ENCODE results near the gene BPI. TPM values are rescaled to one million over a fixed set of nuclear protein-coding genes. Genes with fewer than 3 reads are reported as not detected.

BPI gene
- total RNA-seq, 1 donor from 2014 or later, result not detected

- Histone ChIP-seq H3K36me3 (no peaks in the 10 kb centered on the region), H3K4me3 (no peak overlapping the region), H3K9me3 (ENCODE audit: low read depth) (no peaks in the 10 kb centered on the region), H3K79me2 (ENCODE audit: low read depth) (no peaks in the 10 kb centered on the region), H3K9ac (no peak overlapping the region), H3K4me1 (peaks cover 15% of the 10 kb centered on the region), H3K27ac (no peak overlapping the region), H2AFZ (replicated peaks) (no peak overlapping the region), H3K4me2 (no peak overlapping the region), H4K20me1 (ENCODE audit: low read depth) (no peaks in the 10 kb centered on the region), H3K27me3 (no peaks in the 10 kb centered on the region), H3F3A (ENCODE audit: low read depth) (peaks cover 6% of the 10 kb centered on the region)
- H3K27ac Mint-ChIP-seq, result no peak overlapping the region
- no peaks in the 10 kb centered on the region for H3K36me3 Mint-ChIP-seq
- H3K27me3 Mint-ChIP-seq (ENCODE audit: insufficient read depth, low read depth), result peaks cover 6% of the 10 kb centered on the region
- H3K4me1 Mint-ChIP-seq, result peaks cover 42% of the 10 kb centered on the region
- H3K9me3 Mint-ChIP-seq, result no peaks in the 10 kb centered on the region
- no peak for TF ChIP-seq EZH2 (IDR thresholded peaks at IDR 0.05)
- no peak for TF ChIP-seq EZH2phosphoT487 (IDR thresholded peaks at IDR 0.05)
- TF ChIP-seq CTCF (IDR thresholded peaks at IDR 0.05), result no peak
- DNase-seq (ENCODE audit: low spot score), result no peak
- no peak overlapping the region for H3K4me3 Mint-ChIP-seq
Measured at GRCh38 chr20:38306379-38306778, 2.4 kb downstream of the BPI start.

- no peak for TF ChIP-seq EZH2phosphoT487 (IDR thresholded peaks at IDR 0.05)
- no peak for TF ChIP-seq EZH2 (IDR thresholded peaks at IDR 0.05)
- no peak for TF ChIP-seq CTCF (IDR thresholded peaks at IDR 0.05)
- H3K9me3 Mint-ChIP-seq, result no peaks in the 10 kb centered on the region
- peaks cover 6% of the 10 kb centered on the region for H3F3A ChIP-seq (ENCODE audit: low read depth)
- no peak overlapping the region for H3K4me3 Mint-ChIP-seq
- peaks cover 35% of the 10 kb centered on the region for H3K4me1 Mint-ChIP-seq
- H3K36me3 ChIP-seq, result no peaks in the 10 kb centered on the region
- no peaks in the 10 kb centered on the region for H3K9me3 ChIP-seq (ENCODE audit: low read depth)
- peak overlapping the region; percentile 95 for H3K27ac Mint-ChIP-seq
- no peaks in the 10 kb centered on the region for H4K20me1 ChIP-seq (ENCODE audit: low read depth)
- H3K9ac ChIP-seq, result no peak overlapping the region
- no peaks in the 10 kb centered on the region for H3K79me2 ChIP-seq (ENCODE audit: low read depth)
- H3K27me3 ChIP-seq, result no peaks in the 10 kb centered on the region
- peaks cover 6% of the 10 kb centered on the region for H3K27me3 Mint-ChIP-seq (ENCODE audit: insufficient read depth, low read depth)
- no peak overlapping the region for H3K4me2 ChIP-seq
- H3K27ac ChIP-seq, result no peak overlapping the region
- peak; percentile 23 for DNase-seq (ENCODE audit: low spot score)
- peaks cover 14% of the 10 kb centered on the region for H3K4me1 ChIP-seq
- no peak overlapping the region for H3K4me3 ChIP-seq
- peak overlapping the region; percentile 73 for H2AFZ ChIP-seq (replicated peaks)
- peaks cover 1% of the 10 kb centered on the region for H3K36me3 Mint-ChIP-seq
Measured at GRCh38 chr20:38307371-38308046, 3.6 kb downstream of the BPI start.

DNA sequence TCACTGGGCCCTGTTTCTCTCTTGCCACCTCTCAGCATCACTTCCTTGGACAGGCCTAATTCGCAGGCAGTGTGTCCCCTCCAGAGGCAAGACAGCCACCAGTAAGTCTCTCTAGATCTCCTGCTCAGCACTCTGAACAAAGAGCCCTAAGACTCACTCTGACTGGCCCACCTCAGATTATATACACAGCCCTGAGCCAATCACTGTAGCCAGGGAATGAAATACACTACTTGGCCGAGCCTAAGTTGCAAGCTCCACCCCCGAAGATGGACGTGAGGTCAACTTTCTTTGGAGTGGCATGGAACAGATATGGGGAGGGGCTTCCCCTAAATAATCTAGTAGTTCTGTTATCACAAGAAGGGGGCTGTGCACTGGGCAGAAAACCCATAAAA lies 4.1 kb downstream of the BPI start:
- H3K4me2 ChIP-seq, result no peak overlapping the region
- no peak overlapping the region for H3K27ac ChIP-seq
- TF ChIP-seq EZH2phosphoT487 (IDR thresholded peaks at IDR 0.05), result no peak
- TF ChIP-seq EZH2 (IDR thresholded peaks at IDR 0.05), result no peak
- TF ChIP-seq CTCF (IDR thresholded peaks at IDR 0.05), result no peak
- peaks cover 6% of the 10 kb centered on the region for H3F3A ChIP-seq (ENCODE audit: low read depth)
- no peaks in the 10 kb centered on the region for H4K20me1 ChIP-seq (ENCODE audit: low read depth)
- H3K9me3 Mint-ChIP-seq, result no peaks in the 10 kb centered on the region
- no peak overlapping the region for H3K4me3 Mint-ChIP-seq
- peaks cover 6% of the 10 kb centered on the region for H3K27me3 Mint-ChIP-seq (ENCODE audit: insufficient read depth, low read depth)
- H3K36me3 ChIP-seq, result no peaks in the 10 kb centered on the region
- no peaks in the 10 kb centered on the region for H3K9me3 ChIP-seq (ENCODE audit: low read depth)
- no peak overlapping the region for H3K4me3 ChIP-seq
- H3K4me1 Mint-ChIP-seq, result peaks cover 30% of the 10 kb centered on the region
- no peaks in the 10 kb centered on the region for H3K79me2 ChIP-seq (ENCODE audit: low read depth)
- peaks cover 9% of the 10 kb centered on the region for H3K4me1 ChIP-seq
- no peak overlapping the region for H3K9ac ChIP-seq
- peak overlapping the region; percentile 95 for H3K27ac Mint-ChIP-seq
- DNase-seq (ENCODE audit: low spot score), result no peak
- H3K36me3 Mint-ChIP-seq, result peaks cover 2% of the 10 kb centered on the region
- no peak overlapping the region for H2AFZ ChIP-seq (replicated peaks)
- H3K27me3 ChIP-seq, result no peaks in the 10 kb centered on the region
